Measurements from ENCODE around the gene DHX16. TPM values are rescaled to one million over a fixed set of nuclear protein-coding genes. Genes with fewer than 3 reads are reported as not detected.

DHX16 gene
- total and polyA plus RNA-seq, 10 donors = 21.7 to 39.7 (median 35.2) TPM

Other genes starting within 250 kb of the DHX16 start
- gene HLA-E, start 183.5 kb downstream of the DHX16 start, total RNA-seq = 1,000 to 10,000 TPM; 1,072 to 2,111 (median 1,510) TPM
- 100 to 1,000 TPM; 514 to 675 (median 646) TPM for gene HLA-E, start 183.5 kb downstream of the DHX16 start, polyA plus RNA-seq
- gene GNL1, start 116.5 kb downstream of the DHX16 start, total RNA-seq = 10 to 100 TPM; 28.0 to 84.6 (median 56.7) TPM
- gene GNL1, start 116.5 kb downstream of the DHX16 start, polyA plus RNA-seq = 10 to 100 TPM; 40.3 to 55.6 (median 45.6) TPM
- gene PRR3, start 115.7 kb downstream of the DHX16 start, total RNA-seq = 10 to 100 TPM in 6 of 7 donors, 1 to 10 TPM in 1; 8.1 to 19.6 (median 12.9) TPM
- 10 to 100 TPM; 11.5 to 15.6 (median 12.9) TPM for gene PRR3, start 115.7 kb downstream of the DHX16 start, polyA plus RNA-seq
- 10 to 100 TPM; 30.7 to 53.5 (median 34.5) TPM for gene ABCF1, start 101.6 kb downstream of the DHX16 start, total RNA-seq
- 10 to 100 TPM; 12.8 to 27.7 (median 14.5) TPM for gene ABCF1, start 101.6 kb downstream of the DHX16 start, polyA plus RNA-seq
- 10 to 100 TPM; 53.5 to 86.2 (median 75.9) TPM for gene PPP1R10, start 55.8 kb downstream of the DHX16 start, total RNA-seq
- gene PPP1R10, start 55.8 kb downstream of the DHX16 start, polyA plus RNA-seq = 10 to 100 TPM; 13.5 to 24.6 (median 13.6) TPM
- gene MRPS18B, start 55.2 kb downstream of the DHX16 start, total RNA-seq = 10 to 100 TPM; 41.2 to 63.4 (median 45.3) TPM
- 10 to 100 TPM; 48.8 to 74.0 (median 73.0) TPM for gene MRPS18B, start 55.2 kb downstream of the DHX16 start, polyA plus RNA-seq
- 1 to 10 TPM; 2.4 to 9.7 (median 8.7) TPM for gene ATAT1, start 46.1 kb downstream of the DHX16 start, total RNA-seq
- gene ATAT1, start 46.1 kb downstream of the DHX16 start, polyA plus RNA-seq = 1 to 10 TPM; 3.6 to 4.9 (median 4.3) TPM
- 10 to 100 TPM; 15.4 to 24.2 (median 17.8) TPM for gene C6orf136, start 25.9 kb downstream of the DHX16 start, total RNA-seq
- gene C6orf136, start 25.9 kb downstream of the DHX16 start, polyA plus RNA-seq = 10 to 100 TPM; 12.1 to 28.0 (median 22.1) TPM
- 100 to 1,000 TPM; 128 to 187 (median 150) TPM for gene PPP1R18, start 13.6 kb upstream of the DHX16 start, total RNA-seq
- 100 to 1,000 TPM; 153 to 188 (median 186) TPM for gene PPP1R18, start 13.6 kb upstream of the DHX16 start, polyA plus RNA-seq
- 10 to 100 TPM in 6 of 7 donors, 1 to 10 TPM in 1; 9.8 to 13.8 (median 11.0) TPM for gene NRM, start 18.0 kb upstream of the DHX16 start, total RNA-seq
- 10 to 100 TPM; 14.1 to 19.6 (median 17.7) TPM for gene NRM, start 18.0 kb upstream of the DHX16 start, polyA plus RNA-seq
- 10 to 100 TPM; 20.8 to 47.7 (median 39.0) TPM for gene MDC1, start 44.3 kb upstream of the DHX16 start, total RNA-seq
- gene MDC1, start 44.3 kb upstream of the DHX16 start, polyA plus RNA-seq = 10 to 100 TPM in 2 of 3 donors, 1 to 10 TPM in 1; 7.8 to 18.2 (median 16.5) TPM
- 100 to 1,000 TPM; 189 to 344 (median 272) TPM for gene TUBB, start 47.3 kb upstream of the DHX16 start, total RNA-seq
- gene TUBB, start 47.3 kb upstream of the DHX16 start, polyA plus RNA-seq = 100 to 1,000 TPM; 109 to 203 (median 182) TPM
- gene FLOT1, start 69.7 kb upstream of the DHX16 start, total RNA-seq = 100 to 1,000 TPM; 125 to 205 (median 170) TPM
- gene FLOT1, start 69.7 kb upstream of the DHX16 start, polyA plus RNA-seq = 100 to 1,000 TPM; 116 to 178 (median 116) TPM
- 10 to 100 TPM; 29.8 to 62.2 (median 41.7) TPM for gene IER3, start 71.5 kb upstream of the DHX16 start, total RNA-seq
- gene IER3, start 71.5 kb upstream of the DHX16 start, polyA plus RNA-seq = 10 to 100 TPM; 19.8 to 29.4 (median 25.7) TPM
- gene DDR1, start 211.5 kb upstream of the DHX16 start, total RNA-seq = 10 to 100 TPM; 13.0 to 37.1 (median 23.8) TPM
- 10 to 100 TPM in 1 of 3 donors, 1 to 10 TPM in 2; 5.0 to 10.1 (median 8.0) TPM for gene DDR1, start 211.5 kb upstream of the DHX16 start, polyA plus RNA-seq
- 10 to 100 TPM; 20.6 to 49.7 (median 28.3) TPM for gene GTF2H4, start 235.2 kb upstream of the DHX16 start, total RNA-seq
- gene GTF2H4, start 235.2 kb upstream of the DHX16 start, polyA plus RNA-seq = 10 to 100 TPM; 21.9 to 40.0 (median 33.8) TPM
- gene VARS2, start 241.2 kb upstream of the DHX16 start, total RNA-seq = 10 to 100 TPM; 16.4 to 30.7 (median 28.1) TPM
- 10 to 100 TPM; 15.5 to 38.2 (median 36.3) TPM for gene VARS2, start 241.2 kb upstream of the DHX16 start, polyA plus RNA-seq

Measured in spleen (tissue), 10 donors.